AG04450 (cell line): ENCODE data around the gene C16orf95. TPM values are rescaled to one million over a fixed set of nuclear protein-coding genes. Genes with fewer than 3 reads are reported as not detected.

ENCODE experiments used
- CTCF ChIA-PET: fragments of 300-600, 350-600 bp; formaldehyde crosslinking; extraction: SDS; loops from one replicate; lab custom pipeline; 2022; ENCODE audit warnings: antibody characterized with exemption, inconsistent platforms; lab: Charles Lee
- POLR2A ChIA-PET: fragments of 350-600 bp; formaldehyde crosslinking; extraction: SDS; loops from one replicate; lab custom pipeline; 2021; ENCODE audit warnings: antibody characterized with exemption, inconsistent platforms; lab: Yijun Ruan, JAX
- DNase-seq: peaks from one replicate; pipeline ENCODE4 v3.0.0-alpha.2; 2011; ENCODE audit warnings: low read depth, low spot score
- H3K27ac ChIP-seq: one replicate; pipeline ENCODE4 v1.5.1; 2012; ENCODE audit warnings: low read depth, low read length, control low read depth
- H3K27me3 ChIP-seq: one replicate; pipeline ENCODE4 v1.6.0; 2012; ENCODE audit warnings: low read length; ENCODE audit not compliant: control insufficient read depth, insufficient read depth
- H3K4me3 ChIP-seq: 2 replicates; pipeline ENCODE4 v1.5.1; 2011; ENCODE audit warnings: mild to moderate bottlenecking, low read depth, low read length, control low read depth
- H3K9me3 ChIP-seq: 2 replicates; pipeline ENCODE4 v1.5.1; 2012; ENCODE audit warnings: low read length; ENCODE audit not compliant: control insufficient read depth, insufficient read depth
- CTCF ChIP-seq: IDR thresholded peaks from 2 replicates; pipeline ENCODE4 v1.5.1; 2011; ENCODE audit warnings: low read depth, low read length, control low read depth, inconsistent platforms
- polyA plus RNA-seq: library from polyadenylated mRNA; depleted of rRNA; stranded (reverse); fragments of >200 nt; gene quantifications from 2 replicates; pipeline ENCODE4 v1.2.3, GENCODE V29; 2011

C16orf95 gene
- polyA plus RNA-seq, 1 experiment, result 2.0 TPM

DNA sequence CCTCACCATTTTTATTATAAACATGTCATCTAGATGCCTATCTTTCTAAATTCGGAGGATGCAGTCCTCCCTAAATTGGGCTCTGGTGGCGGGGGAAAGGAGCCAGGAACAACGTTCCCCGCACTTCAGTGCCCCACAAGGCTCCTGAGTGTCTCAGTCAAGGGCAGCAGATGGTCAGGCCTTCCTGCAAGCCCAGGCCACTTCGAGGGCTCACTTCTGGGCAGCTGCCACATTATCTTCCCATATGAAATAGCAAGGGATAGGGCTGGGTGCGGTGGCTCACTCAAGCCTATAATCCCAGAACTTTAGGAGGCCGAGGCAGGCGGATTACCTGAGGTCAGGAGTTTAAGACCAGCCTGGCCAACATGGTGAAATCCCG lies 34.1 kb upstream of the C16orf95 start:
- no peaks in the 10 kb centered on the region for H3K27me3 ChIP-seq
- CTCF ChIA-PET, result no interaction called here
- no peak for TF ChIP-seq CTCF
- H3K4me3 ChIP-seq, result no peak overlapping the region
- no peak for DNase-seq
- POLR2A ChIA-PET, result interaction anchor here (0.9 to 1.1 kb wide), 2 partner anchors 13 to 19 kb away, joined by 3 read pairs; no protein-coding TSS in a partner anchor
- H3K9me3 ChIP-seq, result no peaks in the 10 kb centered on the region
- H3K27ac ChIP-seq, result no peak overlapping the region

DNA sequence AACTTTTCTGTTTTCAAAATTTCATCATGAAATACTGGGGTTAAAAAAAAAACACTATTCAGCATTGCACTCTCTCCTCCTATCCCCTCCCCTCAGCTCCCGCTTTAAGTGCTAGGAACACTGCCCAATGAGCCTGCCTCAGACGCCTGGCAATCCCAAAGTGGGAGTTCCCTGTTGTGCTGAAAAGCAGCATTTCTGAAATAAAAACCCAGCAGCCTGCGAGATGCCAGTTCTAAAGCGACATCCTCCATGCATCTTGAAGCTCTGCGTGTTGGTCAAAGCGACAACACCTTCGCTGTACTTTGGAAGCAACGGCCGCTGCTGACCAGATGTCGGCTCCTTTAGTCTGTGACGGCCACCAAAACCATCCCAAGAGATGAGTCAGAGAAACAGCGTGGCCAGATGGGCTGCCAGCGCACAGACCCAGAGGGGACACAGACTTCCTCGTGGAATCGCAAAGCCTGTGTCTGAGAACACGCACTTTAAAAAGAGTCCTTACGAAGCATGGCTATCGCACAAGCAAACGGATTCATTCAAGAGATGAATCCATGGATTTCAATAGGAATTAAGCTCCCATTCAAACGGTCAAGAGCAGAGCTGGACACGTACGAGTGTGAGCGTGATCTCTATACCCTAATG lies 33.6 kb upstream of the C16orf95 start:
- Histone ChIP-seq H3K9me3 (no peaks in the 10 kb centered on the region; the same call in 1 of the 2 replicates), H3K27ac (no peak overlapping the region), H3K4me3 (no peak overlapping the region; the same call in 1 of the 2 replicates), H3K27me3 (no peaks in the 10 kb centered on the region)
- ChIA-PET POLR2A (interaction anchor here (0.9 to 1.1 kb wide), 2 partner anchors 13 to 19 kb away, joined by 3 read pairs; no protein-coding TSS in a partner anchor), CTCF (no interaction called here)
- no peak for TF ChIP-seq CTCF
- DNase-seq, result no peak

- H3K27ac ChIP-seq, result no peak overlapping the region
- no peaks in the 10 kb centered on the region; the same call in 1 of the 2 replicates for H3K9me3 ChIP-seq
- POLR2A ChIA-PET, result no interaction called here
- H3K4me3 ChIP-seq, result no peak overlapping the region
- no peak for DNase-seq
- no peaks in the 10 kb centered on the region for H3K27me3 ChIP-seq
- TF ChIP-seq CTCF, result no peak
- CTCF ChIA-PET, result no interaction called here
Observed at GRCh38 chr16:87350031-87350430, 32.8 kb upstream of the C16orf95 start.

DNA sequence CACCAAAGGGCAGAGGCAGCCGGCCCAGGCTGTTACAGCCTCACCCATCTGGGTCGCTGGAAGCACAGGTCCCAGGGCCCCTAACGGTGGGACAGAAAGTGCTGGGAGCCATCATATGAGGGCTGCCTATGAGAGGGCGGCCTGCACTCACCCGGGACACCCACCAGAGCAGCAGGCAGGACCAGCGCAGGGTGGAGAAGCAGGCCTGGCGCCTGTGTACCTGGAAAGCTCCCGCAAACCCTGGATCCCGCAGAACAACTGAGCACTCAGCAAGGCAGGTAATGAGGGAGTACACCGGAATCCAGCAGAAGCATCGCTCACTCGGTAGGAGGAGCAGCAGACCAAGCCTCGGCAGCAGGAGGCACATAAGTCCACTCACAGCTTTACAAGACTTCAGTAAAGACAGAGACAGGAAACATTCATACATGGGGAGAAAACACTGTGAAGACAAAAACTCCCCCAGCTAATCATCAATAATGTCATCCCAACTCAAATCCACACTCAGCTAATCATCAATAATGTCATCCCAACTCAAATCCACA lies 31.5 kb upstream of the C16orf95 start:
- no peak for TF ChIP-seq CTCF
- H3K9me3 ChIP-seq, result no peaks in the 10 kb centered on the region; the same call in 1 of the 2 replicates
- no peaks in the 10 kb centered on the region for H3K27me3 ChIP-seq
- no peak for DNase-seq
- no peak overlapping the region for H3K4me3 ChIP-seq
- ChIA-PET POLR2A (interaction anchor here (1.6 kb wide), 1 partner anchor 35 kb away, joined by 4 read pairs; the partner anchor contains the start of gene FBXO31), CTCF (no interaction called here)
- H3K27ac ChIP-seq, result no peak overlapping the region
